ENCODE measurements around the gene KATNB1.

DNA sequence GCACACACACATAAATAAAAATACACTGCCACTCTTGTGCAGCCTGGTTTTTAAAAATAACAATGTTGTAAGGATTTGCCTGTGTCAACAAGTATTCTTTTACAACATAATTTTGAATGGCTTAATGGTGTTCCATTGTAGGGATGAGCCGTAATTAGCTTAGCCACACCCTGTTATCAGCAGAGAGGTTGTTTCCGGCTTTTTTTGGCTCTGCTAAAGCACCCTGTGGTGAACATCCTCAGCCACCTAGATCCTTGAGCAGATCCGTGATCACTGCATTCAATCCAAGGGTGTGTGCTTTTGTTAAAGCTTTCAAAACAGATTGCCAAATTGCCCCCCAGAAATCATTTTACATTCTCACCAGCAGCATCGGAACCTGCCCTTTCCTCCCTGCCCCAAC, 7.0 kb downstream of the KATNB1 start:
- TF ChIP-seq, protein P1, sequence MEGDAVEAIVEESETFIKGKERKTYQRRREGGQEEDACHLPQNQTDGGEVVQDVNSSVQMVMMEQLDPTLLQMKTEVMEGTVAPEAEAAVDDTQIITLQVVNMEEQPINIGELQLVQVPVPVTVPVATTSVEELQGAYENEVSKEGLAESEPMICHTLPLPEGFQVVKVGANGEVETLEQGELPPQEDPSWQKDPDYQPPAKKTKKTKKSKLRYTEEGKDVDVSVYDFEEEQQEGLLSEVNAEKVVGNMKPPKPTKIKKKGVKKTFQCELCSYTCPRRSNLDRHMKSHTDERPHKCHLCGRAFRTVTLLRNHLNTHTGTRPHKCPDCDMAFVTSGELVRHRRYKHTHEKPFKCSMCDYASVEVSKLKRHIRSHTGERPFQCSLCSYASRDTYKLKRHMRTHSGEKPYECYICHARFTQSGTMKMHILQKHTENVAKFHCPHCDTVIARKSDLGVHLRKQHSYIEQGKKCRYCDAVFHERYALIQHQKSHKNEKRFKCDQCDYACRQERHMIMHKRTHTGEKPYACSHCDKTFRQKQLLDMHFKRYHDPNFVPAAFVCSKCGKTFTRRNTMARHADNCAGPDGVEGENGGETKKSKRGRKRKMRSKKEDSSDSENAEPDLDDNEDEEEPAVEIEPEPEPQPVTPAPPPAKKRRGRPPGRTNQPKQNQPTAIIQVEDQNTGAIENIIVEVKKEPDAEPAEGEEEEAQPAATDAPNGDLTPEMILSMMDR (IDR thresholded peaks at IDR 0.05; ENCODE audit: control extremely low read depth in 1 of 3, insufficient read depth in 1 of 3, low read depth in 1 of 3, low read length in 3 of 3): no peak
- TF ChIP-seq CTBP2 (IDR thresholded peaks at IDR 0.05; ENCODE audit: borderline replicate concordance, insufficient read depth, insufficient read length, low read length) (no peak), POLR2A (IDR thresholded peaks at IDR 0.05; ENCODE audit: control extremely low read depth in 1 of 2, low read depth in 2 of 2, low read length in 2 of 2) (no peak), EP300 (IDR thresholded peaks at IDR 0.05; ENCODE audit: borderline replicate concordance in 1 of 2, low read depth in 2 of 2, low read length in 2 of 2) (no peak), RAD21 (IDR thresholded peaks at IDR 0.05 in 1 of 2, conservative IDR thresholded peaks at IDR 0.05 in 1 of 2; ENCODE audit: low read depth in 2 of 2, low read length in 2 of 2) (no peak), CREB1 (IDR thresholded peaks at IDR 0.05) (no peak), JUND (IDR thresholded peaks at IDR 0.05; ENCODE audit: low read length) (no peak), NRF1 (IDR thresholded peaks at IDR 0.05; ENCODE audit: low read depth, low read length) (no peak), SP1 (IDR thresholded peaks at IDR 0.05; ENCODE audit: low read depth, low read length) (no peak), SIN3A (conservative IDR thresholded peaks at IDR 0.05 in 1 of 2, IDR thresholded peaks at IDR 0.05 in 1 of 2; ENCODE audit: low read depth in 1 of 2, low read length in 2 of 2) (no peak), SUZ12 (IDR thresholded peaks at IDR 0.05; ENCODE audit: low read length) (no peak), GABPA (IDR thresholded peaks at IDR 0.05; ENCODE audit: borderline replicate concordance, insufficient read depth, low read length) (no peak), EZH2 (IDR thresholded peaks at IDR 0.05; ENCODE audit: low read depth, low read length, severe bottlenecking) (no peak)
- TF ChIP-seq, protein P2, sequence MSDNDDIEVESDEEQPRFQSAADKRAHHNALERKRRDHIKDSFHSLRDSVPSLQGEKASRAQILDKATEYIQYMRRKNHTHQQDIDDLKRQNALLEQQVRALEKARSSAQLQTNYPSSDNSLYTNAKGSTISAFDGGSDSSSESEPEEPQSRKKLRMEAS (IDR thresholded peaks at IDR 0.05): no peak

All from H1 (cell line).